Stimulated activated effector memory CD8-positive, alpha-beta T cell treated with anti-CD3 and anti-CD28 coated beads, Interleukin-12 subunit alpha, Interleukin-12 subunit beta, amount 100 ng/mL, for 72 hours (primary cell): Measurements from ENCODE around the gene CENPC.

Source experiments
- ATAC-seq: fragments of 150-1000 bp; cut with Tn5 transposase; 2 replicates; pipeline ENCODE4 v1.10.0; 2021
- DNase-seq, 2 donors: peaks; one replicate each; pipeline ENCODE4 v3.0.0; 2021 to 2022; ENCODE audit warnings: low spot score in 2 of 2
- H3K27ac Mint-ChIP-seq: one replicate; pipeline ENCODE4 v1.8.0; 2022; ENCODE audit warnings: mild to moderate bottlenecking, mixed read lengths
- H3K36me3 Mint-ChIP-seq: one replicate; pipeline ENCODE4 v1.8.0; 2022; ENCODE audit warnings: mild to moderate bottlenecking, mixed read lengths
- H3K4me1 Mint-ChIP-seq: one replicate; pipeline ENCODE4 v1.8.0; 2022; ENCODE audit warnings: mixed read lengths
- H3K4me3 Mint-ChIP-seq: one replicate; pipeline ENCODE4 v1.8.0; 2022; ENCODE audit warnings: mild to moderate bottlenecking, mixed read lengths
- H3K9me3 Mint-ChIP-seq: one replicate; pipeline ENCODE4 v1.8.0; 2022; ENCODE audit warnings: mixed read lengths

The CENPC gene

GRCh38 chr4:67545199-67546003, at the start of gene CENPC:
CENPC (minus strand) TSS chr4:67545503; CDS start chr4:67545355, 148 bp downstream.
- ATAC-seq = peak; percentile 97
- no peaks in the 10 kb centered on the region for H3K9me3 Mint-ChIP-seq
- H3K27ac Mint-ChIP-seq = peak within 1 kb of the TSS; percentile 99
- DNase-seq = peak; percentile 79 to 95
- H3K4me3 Mint-ChIP-seq = peak within 1 kb of the TSS; percentile 99
- H3K4me1 Mint-ChIP-seq = peaks cover 26% of the 10 kb centered on the region
- peaks cover 50% of the 10 kb centered on the region for H3K36me3 Mint-ChIP-seq

- no peak for ATAC-seq
- no peaks in the 10 kb centered on the region for H3K4me1 Mint-ChIP-seq
Observed at GRCh38 chr4:67593741-67594175, 48.5 kb upstream of the CENPC start.

GRCh38 chr4:67587156-67587555, 41.9 kb upstream of the CENPC start:
- Mint-ChIP-seq H3K4me1 (no peaks in the 10 kb centered on the region), H3K36me3 (no peaks in the 10 kb centered on the region), H3K27ac (no peak overlapping the region), H3K9me3 (no peaks in the 10 kb centered on the region), H3K4me3 (no peak overlapping the region)
- no peak for DNase-seq
- ATAC-seq = no peak

More at GRCh38 chr4:67593741-67594175, 48.5 kb upstream of the CENPC start:
- no peaks in the 10 kb centered on the region for H3K9me3 Mint-ChIP-seq
- H3K4me3 Mint-ChIP-seq = no peak overlapping the region
- no peak for DNase-seq
- no peaks in the 10 kb centered on the region for H3K36me3 Mint-ChIP-seq
- no peak overlapping the region for H3K27ac Mint-ChIP-seq

- H3K9me3 Mint-ChIP-seq = no peaks in the 10 kb centered on the region
- no peaks in the 10 kb centered on the region for H3K36me3 Mint-ChIP-seq
- ATAC-seq (no peak), DNase-seq (no peak)
- no peak overlapping the region for H3K27ac Mint-ChIP-seq
- H3K4me1 Mint-ChIP-seq = peaks cover 17% of the 10 kb centered on the region
- no peak overlapping the region for H3K4me3 Mint-ChIP-seq
Observed at GRCh38 chr4:67584496-67584895, 39.2 kb upstream of the CENPC start.

- H3K27ac Mint-ChIP-seq = no peak overlapping the region
- no peak overlapping the region for H3K4me3 Mint-ChIP-seq
- no peak for ATAC-seq
- H3K4me1 Mint-ChIP-seq = peaks cover 17% of the 10 kb centered on the region
- no peak for DNase-seq
- H3K36me3 Mint-ChIP-seq = no peaks in the 10 kb centered on the region
- no peaks in the 10 kb centered on the region for H3K9me3 Mint-ChIP-seq
Observed at GRCh38 chr4:67581913-67582312, 36.6 kb upstream of the CENPC start.

GRCh38 chr4:67581208-67581857, 36.0 kb upstream of the CENPC start:
- Mint-ChIP-seq H3K4me3 (peak overlapping the region; percentile 9), H3K27ac (peak overlapping the region; percentile 41), H3K4me1 (peaks cover 17% of the 10 kb centered on the region), H3K36me3 (no peaks in the 10 kb centered on the region), H3K9me3 (no peaks in the 10 kb centered on the region)
- DNase-seq (no peak), ATAC-seq (peak; percentile 80)

GRCh38 chr4:67580577-67580976, 35.3 kb upstream of the CENPC start:
- H3K4me1 Mint-ChIP-seq = peaks cover 17% of the 10 kb centered on the region
- H3K36me3 Mint-ChIP-seq = no peaks in the 10 kb centered on the region
- ATAC-seq = peak; percentile 80
- no peaks in the 10 kb centered on the region for H3K9me3 Mint-ChIP-seq
- H3K27ac Mint-ChIP-seq = peak overlapping the region; percentile 41
- DNase-seq = no peak
- no peak overlapping the region for H3K4me3 Mint-ChIP-seq

- ATAC-seq = no peak
Observed at GRCh38 chr4:67576538-67576937, 31.2 kb upstream of the CENPC start.

GRCh38 chr4:67576059-67576466, 30.8 kb upstream of the CENPC start:
- no peak overlapping the region for H3K27ac Mint-ChIP-seq
- no peaks in the 10 kb centered on the region for H3K36me3 Mint-ChIP-seq
- H3K4me3 Mint-ChIP-seq = no peak overlapping the region
- no peaks in the 10 kb centered on the region for H3K9me3 Mint-ChIP-seq
- H3K4me1 Mint-ChIP-seq = peaks cover 8% of the 10 kb centered on the region
- ATAC-seq (no peak), DNase-seq (no peak)

More at GRCh38 chr4:67576538-67576937, 31.2 kb upstream of the CENPC start:
- H3K36me3 Mint-ChIP-seq = no peaks in the 10 kb centered on the region
- DNase-seq = no peak
- H3K4me1 Mint-ChIP-seq = peaks cover 12% of the 10 kb centered on the region
- no peak overlapping the region for H3K4me3 Mint-ChIP-seq
- no peaks in the 10 kb centered on the region for H3K9me3 Mint-ChIP-seq
- H3K27ac Mint-ChIP-seq = no peak overlapping the region

- H3K27ac Mint-ChIP-seq = no peak overlapping the region
- H3K4me3 Mint-ChIP-seq = no peak overlapping the region
- peaks cover 2% of the 10 kb centered on the region for H3K4me1 Mint-ChIP-seq
- H3K9me3 Mint-ChIP-seq = no peaks in the 10 kb centered on the region
- no peak for ATAC-seq
- no peaks in the 10 kb centered on the region for H3K36me3 Mint-ChIP-seq
- DNase-seq = no peak
Observed at GRCh38 chr4:67575232-67576058, 30.1 kb upstream of the CENPC start.

GRCh38 chr4:67573193-67573592, 27.9 kb upstream of the CENPC start:
- Mint-ChIP-seq H3K9me3 (no peaks in the 10 kb centered on the region), H3K4me3 (no peak overlapping the region), H3K4me1 (no peaks in the 10 kb centered on the region), H3K36me3 (no peaks in the 10 kb centered on the region), H3K27ac (no peak overlapping the region)
- ATAC-seq (peak; percentile 62), DNase-seq (no peak)

GRCh38 chr4:67571975-67572374, 26.7 kb upstream of the CENPC start:
- Mint-ChIP-seq H3K27ac (no peak overlapping the region), H3K4me3 (no peak overlapping the region), H3K4me1 (no peaks in the 10 kb centered on the region), H3K36me3 (no peaks in the 10 kb centered on the region), H3K9me3 (no peaks in the 10 kb centered on the region)
- DNase-seq = no peak
- no peak for ATAC-seq

- DNase-seq (no peak), ATAC-seq (no peak)
- H3K4me3 Mint-ChIP-seq = no peak overlapping the region
- H3K4me1 Mint-ChIP-seq = no peaks in the 10 kb centered on the region
- no peaks in the 10 kb centered on the region for H3K36me3 Mint-ChIP-seq
- no peaks in the 10 kb centered on the region for H3K9me3 Mint-ChIP-seq
- H3K27ac Mint-ChIP-seq = peak overlapping the region; percentile 52
Observed at GRCh38 chr4:67570537-67570936, 25.2 kb upstream of the CENPC start.

- H3K9me3 Mint-ChIP-seq = no peaks in the 10 kb centered on the region
- no peaks in the 10 kb centered on the region for H3K4me1 Mint-ChIP-seq
- H3K27ac Mint-ChIP-seq = no peak overlapping the region
- DNase-seq (no peak), ATAC-seq (no peak)
- no peaks in the 10 kb centered on the region for H3K36me3 Mint-ChIP-seq
- no peak overlapping the region for H3K4me3 Mint-ChIP-seq
Observed at GRCh38 chr4:67568820-67569219, 23.5 kb upstream of the CENPC start.

- Mint-ChIP-seq H3K27ac (no peak overlapping the region), H3K9me3 (no peaks in the 10 kb centered on the region), H3K36me3 (no peaks in the 10 kb centered on the region), H3K4me3 (no peak overlapping the region), H3K4me1 (no peaks in the 10 kb centered on the region)
- no peak for DNase-seq
- peak; percentile 64 for ATAC-seq
Observed at GRCh38 chr4:67566335-67566734, 21.0 kb upstream of the CENPC start.
